NCI-H187 treated with DMSO at 0.1 percent for 48 hours (cell line): ENCODE data around the gene SGPL1.
A peak's percentile ranks its signal among the peaks of the same experiment; 100 is the strongest.
"Not testable (repeated sequence)": the region's sequence is repeated elsewhere in the genome, so short reads cannot be mapped to it uniquely, and the experiment has no call there.

ENCODE experiments used
- DNase-seq: peaks from one replicate; lab custom pipeline; 2025; lab: John Stamatoyannopoulos, UW

Gene SGPL1

GRCh38 chr10:70843776-70844489, 28.2 kb downstream of the SGPL1 start:
- DNase-seq: no peak

- no peak for DNase-seq
These were observed 29.5 kb downstream of the SGPL1 start for GRCh38 chr10:70845256-70845655.

- DNase-seq: no peak
These were observed 30.1 kb downstream of the SGPL1 start for GRCh38 chr10:70845816-70846215.

DNA sequence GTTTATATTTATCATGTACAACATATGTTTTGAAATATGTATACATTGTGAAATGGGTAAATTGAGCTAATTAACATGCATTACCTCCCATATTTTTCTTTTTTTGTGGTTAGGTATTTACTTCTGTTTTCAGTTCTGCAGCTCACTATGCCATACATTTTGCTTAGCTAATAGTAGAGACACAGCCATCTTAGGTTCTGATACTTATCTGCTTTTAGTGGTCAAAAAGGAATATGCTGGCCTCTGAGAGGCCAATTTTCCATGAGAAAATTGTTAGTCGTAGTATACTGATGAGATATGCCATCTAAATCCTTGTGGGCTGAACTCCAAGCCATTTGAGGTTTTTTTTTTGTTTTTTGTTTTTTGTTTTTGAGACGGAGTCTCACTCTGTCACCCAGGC, 31.0 kb downstream of the SGPL1 start:
- DNase-seq: no peak

DNA sequence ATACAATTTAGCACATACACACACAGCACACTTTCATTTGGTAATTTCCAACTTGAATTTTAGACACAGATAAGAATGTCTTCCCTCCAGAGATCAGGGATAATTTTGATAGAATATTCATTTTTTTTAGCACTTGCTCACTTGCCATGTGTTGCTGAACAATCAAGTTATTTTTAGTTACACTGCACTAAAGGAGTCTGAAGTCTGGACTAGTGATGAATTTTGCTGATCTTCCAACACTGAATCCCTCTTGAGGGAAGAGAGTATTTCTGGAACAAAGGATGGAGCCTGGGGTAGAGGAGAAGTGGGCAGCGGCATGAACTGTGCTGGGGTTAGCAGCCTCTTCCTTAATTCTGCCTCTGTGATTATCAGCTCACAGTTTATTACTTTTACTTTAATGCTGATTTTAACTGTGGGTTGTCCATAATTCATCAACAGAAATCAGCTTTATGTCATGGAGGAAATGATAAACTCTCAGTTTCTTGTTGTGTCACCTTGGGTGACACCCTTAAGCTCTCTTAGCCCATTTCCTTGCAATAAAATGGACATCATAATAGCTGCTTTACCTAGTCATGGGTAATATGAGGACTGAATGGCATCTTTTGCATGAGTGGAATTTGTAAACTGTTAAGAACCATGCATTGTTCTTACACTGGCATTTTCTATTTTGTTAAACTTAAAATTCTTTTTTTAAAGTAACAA, 32.1 kb downstream of the SGPL1 start:
- no peak for DNase-seq

DNA sequence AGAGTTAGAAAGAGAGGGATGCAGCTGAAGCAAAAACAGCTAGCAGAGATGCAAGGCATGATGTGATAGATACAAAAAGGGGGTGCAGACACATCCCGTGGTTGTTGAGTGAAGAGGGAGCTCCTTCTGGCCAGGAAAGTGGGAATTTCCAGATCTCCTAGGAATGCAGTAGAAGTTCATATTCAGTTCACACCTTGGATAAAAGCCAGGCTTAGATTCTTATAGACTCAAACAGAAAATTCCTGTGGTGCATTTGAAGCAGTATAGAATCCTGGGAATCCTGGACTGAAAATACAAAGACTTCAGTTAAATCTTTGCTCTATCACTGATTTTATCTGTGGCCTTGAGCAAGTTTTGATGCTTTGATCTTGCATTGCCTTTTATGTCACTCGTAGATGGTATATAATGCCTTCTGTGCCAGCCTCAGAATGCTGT, 33.9 kb downstream of the SGPL1 start:
- DNase-seq: no peak

DNA sequence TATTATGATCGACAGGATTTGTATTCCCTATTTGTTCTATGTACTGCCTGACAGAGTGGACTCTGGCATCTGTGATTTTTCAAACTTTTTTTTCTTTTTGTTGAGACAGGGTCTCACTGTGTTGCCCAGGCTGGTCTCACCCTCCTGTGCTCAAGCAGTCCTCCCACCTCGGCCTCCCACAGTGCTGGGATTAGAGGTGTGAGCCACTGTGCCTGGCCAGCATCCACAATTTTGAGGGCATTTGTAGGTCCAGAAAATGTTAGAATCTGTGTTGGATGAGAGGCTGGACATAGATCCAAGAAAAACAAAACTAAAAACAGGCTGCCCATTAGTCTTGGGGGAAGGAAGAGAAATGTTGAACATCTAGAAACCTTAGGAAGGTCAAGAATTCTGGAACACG, 34.3 kb downstream of the SGPL1 start:
- DNase-seq: no peak

GRCh38 chr10:70851597-70852475, 36.1 kb downstream of the SGPL1 start:
- DNase-seq: no peak

GRCh38 chr10:70853038-70853437, 37.3 kb downstream of the SGPL1 start:
- DNase-seq: no peak

- no peak for DNase-seq
These were observed 37.7 kb downstream of the SGPL1 start for GRCh38 chr10:70853457-70853856.

GRCh38 chr10:70856454-70856853, 40.7 kb downstream of the SGPL1 start:
- no peak for DNase-seq

- DNase-seq: peak; percentile 84
These were observed 43.0 kb downstream of the SGPL1 start for GRCh38 chr10:70858759-70859158.

- not testable (repeated sequence) for DNase-seq
These were observed 45.9 kb downstream of the SGPL1 start for GRCh38 chr10:70861495-70862197.

DNA sequence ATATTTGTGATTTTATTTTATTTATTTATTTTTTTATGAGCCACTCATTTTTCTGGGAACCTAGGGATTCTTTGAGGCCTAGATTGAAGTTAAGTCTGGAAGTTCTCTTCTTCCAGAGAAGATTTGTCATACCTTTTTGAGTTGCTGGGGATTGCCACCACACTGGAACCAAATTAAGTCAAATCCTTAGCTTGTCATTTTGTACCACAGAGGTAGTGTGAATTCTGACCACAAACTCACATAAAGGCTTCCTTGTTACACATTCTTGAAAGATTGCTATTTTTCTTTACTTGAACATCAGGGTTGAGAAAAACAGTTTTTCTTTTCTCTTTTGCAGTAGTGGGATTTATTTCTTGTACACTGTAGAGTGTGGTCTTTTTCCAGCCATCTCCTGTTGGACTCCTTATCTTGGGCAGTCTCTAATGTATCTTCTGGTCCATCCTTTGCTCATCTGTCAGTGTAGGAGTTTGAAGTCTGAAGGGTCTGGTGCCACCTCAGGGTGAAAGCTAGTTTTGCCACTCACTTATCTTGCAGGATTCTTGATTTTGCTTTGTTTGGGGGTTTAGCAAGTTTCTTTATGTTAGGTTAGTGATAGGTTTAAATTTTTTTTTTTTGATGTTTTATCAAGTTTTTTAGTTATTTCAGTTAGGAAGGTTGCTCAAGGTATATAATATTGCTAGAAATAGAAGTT, 47.9 kb downstream of the SGPL1 start:
- no peak for DNase-seq

- no peak for DNase-seq
These were observed 49.2 kb downstream of the SGPL1 start for GRCh38 chr10:70864935-70865334.

DNA sequence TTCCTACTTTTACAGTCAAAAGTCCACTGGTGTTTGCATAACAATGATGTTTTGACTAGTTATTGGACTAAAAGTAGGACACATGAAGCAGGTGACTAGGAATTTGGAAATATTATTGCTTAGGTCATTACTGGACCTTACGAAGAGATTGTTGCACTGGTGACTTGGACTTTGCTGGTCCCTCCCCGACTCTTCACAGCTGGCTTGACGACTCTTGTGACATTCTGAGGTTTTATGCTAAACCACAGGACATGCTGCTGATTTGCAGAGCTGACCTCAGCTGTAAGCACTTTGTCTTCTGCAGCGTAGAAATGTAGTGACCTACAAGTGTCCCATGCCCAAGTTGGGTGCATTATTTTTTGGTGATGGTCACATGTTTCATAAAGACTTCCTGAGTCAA, 50.7 kb downstream of the SGPL1 start:
- DNase-seq: no peak

DNA sequence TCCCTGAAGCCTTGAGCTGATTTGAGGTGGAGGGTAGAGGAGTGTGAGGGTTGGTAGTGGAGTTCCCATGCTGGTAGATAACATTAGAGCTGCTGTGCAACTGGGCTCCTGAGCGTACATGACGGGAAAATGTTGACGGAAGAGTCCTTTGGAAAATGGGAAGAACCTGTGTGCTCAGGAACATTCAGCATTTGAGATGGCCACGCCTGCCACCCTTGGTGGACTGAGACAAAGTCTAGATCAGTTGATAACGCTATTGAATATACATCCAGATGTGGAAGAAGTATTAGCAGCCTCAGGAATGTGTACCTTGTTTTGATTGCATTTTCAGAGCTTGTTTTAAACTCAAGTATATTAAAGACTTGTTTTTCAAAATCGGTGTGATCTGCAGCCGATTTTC, 56.5 kb downstream of the SGPL1 start:
- DNase-seq: no peak

DNA sequence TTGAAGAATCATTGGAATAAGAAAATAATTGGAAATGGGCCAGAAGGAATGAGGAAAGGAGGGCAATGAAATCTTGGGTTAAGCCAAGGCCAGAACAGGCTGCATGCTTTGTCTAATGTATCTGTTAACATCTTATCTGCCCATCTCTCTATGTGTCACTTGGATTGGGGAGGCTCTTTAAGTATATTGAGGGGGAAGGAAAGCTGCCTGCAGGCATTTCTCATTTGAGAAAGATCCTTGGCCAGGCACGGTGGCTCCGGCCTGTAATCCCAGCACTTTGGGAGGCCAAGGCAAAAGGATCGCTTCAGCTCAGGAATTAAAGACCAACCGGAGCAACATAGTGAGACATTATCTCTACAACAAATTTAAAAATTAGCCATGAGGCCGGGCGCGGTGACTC, 58.3 kb downstream of the SGPL1 start:
- DNase-seq: no peak

- no peak for DNase-seq
These were observed 63.5 kb downstream of the SGPL1 start for GRCh38 chr10:70879207-70879606.

DNA sequence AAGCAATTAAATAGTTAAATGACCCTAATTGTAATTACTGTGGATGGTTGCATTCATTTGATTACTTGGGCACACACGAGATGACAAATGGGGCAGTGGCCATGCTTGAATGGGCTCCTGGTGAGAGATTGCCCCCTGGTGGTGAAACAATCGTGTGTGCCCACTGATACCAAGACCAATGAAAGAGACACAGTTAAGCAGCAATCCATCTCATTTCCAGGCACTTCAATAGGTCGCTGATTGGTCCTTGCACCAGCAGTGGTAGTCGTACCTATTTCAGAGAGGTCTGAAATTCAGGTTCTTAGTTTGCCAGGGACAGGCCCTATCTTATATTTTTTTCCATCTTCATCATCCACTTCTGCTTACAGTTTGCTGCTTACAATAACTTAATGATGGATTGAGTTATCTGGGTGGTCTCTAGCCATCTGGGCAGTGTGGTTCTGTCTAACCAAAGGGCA, 64.4 kb downstream of the SGPL1 start:
- DNase-seq: peak; percentile 10

- DNase-seq: no peak
These were observed 69.0 kb downstream of the SGPL1 start for GRCh38 chr10:70884741-70885140.
